Transverse colon (tissue), 4 donors: ENCODE measurements around the gene AP4B1. TPM values are rescaled to one million over a fixed set of nuclear protein-coding genes. Genes with fewer than 3 reads are reported as not detected.

ENCODE experiments used
- DNase-seq: peaks from one replicate; pipeline ENCODE4 v3.0.0-alpha.2; 2019
- H3K27ac ChIP-seq, 4 donors: fragments of 200-600 bp; sonication (generic); 2 replicates each; pipeline ENCODE4 v1.5.1; 2016 to 2018; ENCODE audit warnings: inconsistent platforms in 4 of 4
- H3K27me3 ChIP-seq: fragments of 200-600 bp; sonication (generic); 2 replicates; pipeline ENCODE4 v1.5.1; 2017; ENCODE audit warnings: inconsistent platforms
- H3K36me3 ChIP-seq, 4 donors: fragments of 200-600 bp; sonication (generic); 2 replicates each; pipeline ENCODE4 v1.5.1; 2017 to 2019; ENCODE audit warnings: inconsistent platforms in 4 of 4
- H3K4me1 ChIP-seq, 4 donors: fragments of 200-600 bp; sonication (generic); 2 replicates each; pipeline ENCODE4 v1.5.1; 2017 to 2020; ENCODE audit warnings: inconsistent platforms in 4 of 4
- H3K4me3 ChIP-seq, 4 donors: fragments of 200-600 bp; sonication (generic); 1 replicate in 1 of 4; 2 replicates in 3 of 4; pipeline versions ENCODE4 v1.5.1 to v1.6.1; 2017 to 2019; ENCODE audit warnings: inconsistent platforms in 4 of 4
- H3K9me3 ChIP-seq, 2 donors: fragments of 200-600 bp; sonication (generic); 2 replicates each; pipeline ENCODE4 v1.5.1; 2017 to 2019; ENCODE audit warnings: inconsistent platforms in 2 of 2
- CTCF ChIP-seq, 5 experiments: fragments of 200-600 bp in 3 of 5; fragments of 450-650 bp in 2 of 5; sonication (generic) in 3 of 5; IDR thresholded peaks; 1 replicate in 2 of 5; 2 replicates in 3 of 5; pipeline ENCODE4 v1.5.1; 2016 to 2017; ENCODE audit warnings: antibody characterized with exemption in 5 of 5, inconsistent platforms in 3 of 5, mild to moderate bottlenecking in 2 of 5, moderate library complexity in 1 of 5
- EP300 ChIP-seq: sonication (generic); formaldehyde crosslinking; IDR thresholded peaks from one replicate; pipeline ENCODE4 v1.6.1; 2017; ENCODE audit warnings: antibody characterized with exemption, low read depth
- POLR2A ChIP-seq: fragments of 450-650 bp; IDR thresholded peaks from one replicate; pipeline ENCODE4 v1.6.1; 2016; ENCODE audit warnings: antibody characterized with exemption, mild to moderate bottlenecking, moderate library complexity
- POLR2AphosphoS5 ChIP-seq, 3 donors: sonication (generic); formaldehyde crosslinking; IDR thresholded peaks; one replicate each; pipeline ENCODE4 v1.6.1; 2016; ENCODE audit warnings: antibody characterized with exemption in 3 of 3
- WGBS, 2 donors: methylation state at CpG; one replicate each; pipeline ENCODE4 v1.1.5; 2018; ENCODE audit warnings: low coverage in 1 of 2; 5-methylcytosine and 5-hydroxymethylcytosine counted together
- in situ Hi-C, 4 donors: fragments of 200-750 bp; cut with MboI; loops; one replicate each; pipeline versions ENCODE4 v1.15.0 to v1.15.1; 2017; ENCODE audit warnings: low sequenced_read_pairs in 3 of 4, low pct_ligation_motif_present in 1 of 4, low pct_unique_long_range_greater_than_20kb in 1 of 4
- intact Hi-C: fragments of 100-400 bp; cut with DNase I; formaldehyde crosslinking; loops from one replicate; pipeline ENCODE4 v1.15.1; 2023; ENCODE audit warnings: low total_unique reads
- total RNA-seq, 4 donors: library from RNA; depleted of rRNA; stranded (reverse); fragments of >200 nt; gene quantifications; one replicate each; pipeline ENCODE4 v1.1.0, GENCODE V29; 2016

AP4B1 gene
- total RNA-seq, 4 donors from 2014 or later: 7.2 to 37.2 (median 16.5) TPM

GRCh38 chr1:113881661-113882060 is 22.9 kb downstream of the AP4B1 start:
- no peak for DNase-seq
- no peak for TF ChIP-seq CTCF (IDR thresholded peaks at IDR 0.05)
- no peak for TF ChIP-seq POLR2A
- no peak for TF ChIP-seq EP300
- TF ChIP-seq POLR2AphosphoS5 (IDR thresholded peaks at IDR 0.05): no peak
- Histone ChIP-seq H3K9me3 (no peaks in the 10 kb centered on the region), H3K36me3 (no peaks in the 10 kb centered on the region), H3K27me3 (no peaks in the 10 kb centered on the region), H3K4me1 (peaks cover 0 to 36% (median 4%) of the 10 kb centered on the region in 4 donors), H3K4me3 (no peak overlapping the region), H3K27ac (no peak overlapping the region)
- in situ Hi-C loops: no loop called here
- 49% methylated on average over 2 of the region's 2 CpGs; no CpG with 5 or more reads in 1 of the 2 donors for WGBS, 2 donors
- intact Hi-C loops: no loop called here

GRCh38 chr1:113879739-113880038 is 24.9 kb downstream of the AP4B1 start:
- Histone ChIP-seq H3K27ac (peak overlapping the region in 1 of 4 donors; percentile 3), H3K4me3 (no peak overlapping the region), H3K36me3 (no peaks in the 10 kb centered on the region), H3K27me3 (no peaks in the 10 kb centered on the region), H3K4me1 (peaks cover 0 to 41% (median 2%) of the 10 kb centered on the region in 4 donors), H3K9me3 (no peaks in the 10 kb centered on the region)
- in situ Hi-C loops (no loop called here), intact Hi-C loops (no loop called here)
- 83 to 100% methylated on average over 2 to 4 of the region's 4 CpGs for WGBS, 2 donors
- DNase-seq: no peak
- no peak for TF ChIP-seq CTCF (IDR thresholded peaks at IDR 0.05)
- TF ChIP-seq POLR2AphosphoS5 (IDR thresholded peaks at IDR 0.05): no peak
- no peak for TF ChIP-seq POLR2A
- TF ChIP-seq EP300: no peak

- peaks cover 0 to 36% (median 5%) of the 10 kb centered on the region in 4 donors for H3K4me1 ChIP-seq
- no peak for TF ChIP-seq CTCF (IDR thresholded peaks at IDR 0.05)
- no peak for TF ChIP-seq EP300
- no peak for TF ChIP-seq POLR2AphosphoS5 (IDR thresholded peaks at IDR 0.05)
- WGBS, 2 donors: 57 to 71% methylated on average over 2 to 5 of the region's 5 CpGs
- no peaks in the 10 kb centered on the region for H3K27me3 ChIP-seq
- H3K27ac ChIP-seq: peak overlapping the region in 2 of 4 donors; percentile 34 to 44
- H3K36me3 ChIP-seq: no peaks in the 10 kb centered on the region
- no peaks in the 10 kb centered on the region for H3K9me3 ChIP-seq
- no peak for DNase-seq
- intact Hi-C loops (no loop called here), in situ Hi-C loops (no loop called here)
- H3K4me3 ChIP-seq: no peak overlapping the region
Observed at GRCh38 chr1:113876176-113876575, 28.4 kb downstream of the AP4B1 start.

- TF ChIP-seq POLR2A: no peak
- no peak for TF ChIP-seq POLR2AphosphoS5 (IDR thresholded peaks at IDR 0.05)
- TF ChIP-seq EP300: no peak
- no peak for TF ChIP-seq CTCF (IDR thresholded peaks at IDR 0.05)
- in situ Hi-C loops (no loop called here), intact Hi-C loops (no loop called here)
- no peaks in the 10 kb centered on the region for H3K27me3 ChIP-seq
- peak overlapping the region in 2 of 4 donors; percentile 34 to 50 for H3K27ac ChIP-seq
- WGBS, 2 donors: 59 to 85% methylated on average over 2 of the region's 2 CpGs
- H3K4me1 ChIP-seq: peaks cover 0 to 32% (median 5%) of the 10 kb centered on the region in 4 donors
- DNase-seq: no peak
- H3K36me3 ChIP-seq: no peaks in the 10 kb centered on the region
- H3K9me3 ChIP-seq: no peaks in the 10 kb centered on the region
- H3K4me3 ChIP-seq: no peak overlapping the region
Observed at GRCh38 chr1:113875714-113876113, 28.9 kb downstream of the AP4B1 start.
